NK-92 (cell line): ENCODE results near the gene ABHD10.

Source experiments
- DNase-seq: peaks from one replicate; lab custom pipeline; 2025; ENCODE audit not compliant: unreplicated experiment; lab: John Stamatoyannopoulos, UW

The ABHD10 gene

GRCh38 chr3:111978583-111979433 lies at the start of gene ABHD10:
Gene ABHD10, plus strand, starts transcription at chr3:111979026. Its CDS starts 36 bp downstream, at chr3:111979062.
- DNase-seq, result peak; percentile 76

DNA sequence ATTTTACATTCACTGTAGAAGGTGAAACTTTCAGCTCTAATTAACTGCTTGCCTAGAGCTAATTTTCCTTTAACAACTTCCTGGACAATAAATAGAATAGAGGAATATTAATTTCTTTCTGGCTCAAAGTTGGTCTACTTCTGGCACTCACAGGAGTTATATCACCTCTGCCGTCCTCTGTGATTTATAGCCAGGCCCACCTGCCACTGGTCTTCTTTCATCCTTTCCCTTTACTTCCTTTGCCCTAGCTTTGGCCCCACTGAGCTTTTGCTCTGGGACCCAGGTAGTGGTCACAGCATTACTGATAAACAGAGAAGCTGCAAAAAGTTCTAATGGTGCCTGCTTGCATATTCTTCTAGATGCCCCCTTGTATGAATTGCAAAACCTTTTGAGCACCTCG lies 49.3 kb upstream of the ABHD10 start:
- no peak for DNase-seq

DNA sequence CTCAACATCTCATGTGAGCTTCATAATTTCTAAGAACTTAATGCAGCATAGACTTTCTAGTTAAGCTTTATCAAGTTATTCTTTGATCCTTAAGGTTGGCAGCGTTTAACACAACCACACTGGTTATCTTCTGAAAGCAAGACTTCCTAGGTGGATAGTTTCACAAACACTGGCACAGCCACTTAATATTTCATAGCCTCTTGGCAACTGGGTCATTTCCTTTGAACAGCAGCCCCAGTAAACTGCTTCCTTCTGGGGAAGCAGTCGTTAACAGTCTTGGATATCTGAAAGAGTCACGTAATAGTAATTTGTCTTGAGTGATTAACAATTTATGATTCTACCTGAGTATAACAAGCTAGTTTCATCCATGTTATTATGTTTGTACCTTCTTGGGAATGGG lies 45.9 kb upstream of the ABHD10 start:
- no peak for DNase-seq

- no peak for DNase-seq
These were observed 42.5 kb upstream of the ABHD10 start for GRCh38 chr3:111936191-111936841.

GRCh38 chr3:111936967-111937366 lies 41.9 kb upstream of the ABHD10 start:
- DNase-seq, result no peak

GRCh38 chr3:111937871-111938270 lies 41.0 kb upstream of the ABHD10 start:
- DNase-seq, result no peak

GRCh38 chr3:111939873-111940272 lies 39.0 kb upstream of the ABHD10 start:
- DNase-seq, result no peak

- no peak for DNase-seq
These were observed 35.3 kb upstream of the ABHD10 start for GRCh38 chr3:111943533-111943932.

DNA sequence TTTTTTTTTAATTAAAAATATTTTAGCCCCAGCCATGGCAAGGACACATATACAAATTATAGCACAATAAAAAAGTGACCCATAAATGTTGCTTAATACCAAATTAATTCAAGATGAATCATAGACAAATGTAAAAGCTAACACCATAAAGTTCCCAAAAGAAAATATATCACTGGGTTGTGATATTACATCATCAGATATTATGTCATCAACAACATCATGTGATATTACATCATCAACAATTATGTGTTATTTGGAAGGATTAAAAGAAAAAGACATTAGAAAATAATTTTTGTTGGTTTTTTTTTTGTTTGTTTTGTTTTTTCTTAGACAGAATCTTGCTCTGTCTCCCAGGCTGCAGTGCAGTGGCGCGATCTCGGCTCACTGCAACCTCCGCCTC lies 34.5 kb upstream of the ABHD10 start:
- no peak for DNase-seq

DNA sequence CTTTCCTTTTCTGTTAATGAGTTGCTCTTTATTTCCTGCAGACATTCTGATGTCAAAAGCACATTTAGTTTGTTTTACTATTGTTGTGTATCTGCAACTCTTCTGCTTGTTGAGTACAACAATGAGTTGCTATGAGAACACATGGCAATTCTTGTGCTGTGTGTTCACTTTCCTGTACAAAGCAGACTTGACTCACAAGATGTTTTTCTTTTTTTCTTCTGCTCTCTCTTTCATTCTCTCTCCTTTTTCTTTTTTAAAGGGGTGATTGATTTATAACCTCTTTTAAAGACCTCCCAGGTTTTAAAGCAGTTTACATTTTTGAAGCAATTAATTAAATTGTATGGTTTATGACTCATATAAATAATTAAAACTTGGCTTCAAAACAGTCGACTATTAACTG lies 31.6 kb upstream of the ABHD10 start:
- DNase-seq, result no peak

- DNase-seq, result no peak
These were observed 30.0 kb upstream of the ABHD10 start for GRCh38 chr3:111948786-111949185.

- no peak for DNase-seq
These were observed 29.1 kb upstream of the ABHD10 start for GRCh38 chr3:111949712-111950111.

- no peak for DNase-seq
These were observed 27.8 kb upstream of the ABHD10 start for GRCh38 chr3:111951032-111951431.

GRCh38 chr3:111952086-111952485 lies 26.7 kb upstream of the ABHD10 start:
- no peak for DNase-seq

DNA sequence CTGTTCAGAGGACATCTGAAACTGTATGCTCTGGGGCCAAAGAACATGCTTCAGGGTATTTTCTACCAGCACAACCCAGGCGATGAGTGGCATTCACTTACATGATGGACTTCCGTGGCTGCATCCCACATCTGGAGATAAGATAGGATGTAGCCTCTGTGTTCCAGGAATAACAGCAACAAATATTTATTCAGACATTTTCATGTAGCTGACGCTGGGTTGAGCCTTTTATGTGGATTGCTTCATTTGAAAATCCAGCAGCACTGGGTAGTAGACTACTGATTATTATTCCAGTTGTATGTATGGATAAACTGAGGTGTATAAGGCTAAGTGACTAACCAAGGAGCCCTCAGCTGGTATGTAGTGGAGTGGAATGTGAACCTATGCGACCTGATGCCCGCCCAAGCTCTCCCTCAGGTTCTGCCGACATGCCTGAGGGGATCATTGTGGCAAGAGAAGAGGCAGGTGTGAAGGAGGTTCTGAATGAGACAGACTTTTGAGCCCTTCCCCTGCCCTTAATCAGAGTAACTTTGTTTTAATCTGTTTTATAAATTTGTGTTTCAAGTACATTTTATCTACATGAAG lies 25.9 kb upstream of the ABHD10 start:
- no peak for DNase-seq

GRCh38 chr3:111954228-111954990 lies 24.4 kb upstream of the ABHD10 start:
- no peak for DNase-seq

GRCh38 chr3:111955876-111956275 lies 22.9 kb upstream of the ABHD10 start:
- no peak for DNase-seq

GRCh38 chr3:111956449-111956848 lies 22.4 kb upstream of the ABHD10 start:
- no peak for DNase-seq

DNA sequence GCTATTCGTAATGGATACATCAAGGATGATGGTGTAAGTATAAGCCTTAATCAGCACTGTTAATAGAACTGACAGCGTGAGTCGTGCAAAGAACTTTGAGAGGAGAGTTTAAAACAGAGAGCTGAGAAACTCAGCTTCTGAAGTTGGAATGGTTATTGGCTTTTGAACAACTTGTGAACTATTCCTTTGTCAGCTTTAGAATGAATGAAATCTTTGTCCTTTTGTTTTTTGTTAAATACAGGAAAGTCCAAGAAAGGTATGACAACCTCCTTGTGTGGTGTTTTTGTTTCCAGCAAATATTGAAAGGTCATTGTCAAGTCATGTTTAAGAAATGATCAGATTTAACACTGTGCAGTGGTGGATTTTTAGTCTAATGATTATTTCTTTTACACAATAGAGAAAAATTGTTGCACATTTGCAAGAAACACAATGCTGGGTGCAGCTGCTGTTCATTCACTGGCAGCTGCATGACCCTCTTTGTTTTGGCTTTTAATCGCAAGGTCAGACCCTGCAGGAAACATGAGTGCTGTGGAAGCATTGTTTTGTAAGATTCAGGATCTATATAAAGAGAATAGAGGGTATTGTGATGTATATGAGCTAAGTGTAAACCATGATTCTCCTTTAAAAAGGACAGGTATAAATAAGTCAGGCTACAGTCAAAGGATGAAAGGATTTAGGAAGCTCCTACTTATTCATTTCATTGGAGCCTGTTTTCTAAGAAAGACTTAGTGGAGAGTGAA lies 21.7 kb upstream of the ABHD10 start:
- DNase-seq, result no peak

DNA sequence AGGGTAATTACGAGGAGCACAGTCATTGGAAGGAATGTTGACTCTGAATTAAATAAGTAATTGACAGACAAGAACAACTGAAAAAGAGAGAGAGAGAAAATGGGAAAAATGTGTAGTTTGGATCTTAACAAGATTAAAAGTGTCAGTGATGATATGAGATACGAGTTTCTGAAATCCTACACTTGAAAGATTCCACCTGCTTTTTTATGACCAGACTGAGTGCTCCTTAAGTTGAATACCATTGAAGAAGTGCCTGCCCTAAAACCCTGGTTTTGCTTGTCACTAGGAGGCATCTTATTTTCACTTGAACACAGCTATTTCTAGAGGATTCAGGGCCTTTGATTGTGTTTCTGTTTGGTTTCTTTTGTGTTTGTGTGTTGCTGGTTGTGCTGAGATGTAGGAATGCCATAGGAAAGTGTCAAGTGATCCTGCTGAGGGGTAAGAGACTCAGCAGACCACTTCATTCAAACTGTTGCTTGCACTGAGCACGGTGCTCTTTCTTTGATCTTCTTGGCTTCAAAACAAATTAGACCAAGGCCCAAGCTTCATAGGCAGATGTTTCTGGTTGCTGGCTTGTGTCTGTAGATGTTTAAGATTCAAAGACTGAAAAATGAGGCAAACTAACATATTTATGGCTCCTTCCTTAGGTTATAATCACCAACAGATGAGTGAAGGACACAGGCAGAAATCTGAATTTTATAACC lies 17.2 kb upstream of the ABHD10 start:
- DNase-seq, result no peak
